ENCODE results near the gene WDR70.
"Not testable (repeated sequence)": the region's sequence is repeated elsewhere in the genome, so short reads cannot be mapped to it uniquely, and the experiment has no call there.

The WDR70 gene

GRCh38 chr5:37771731-37772130 is 392.6 kb downstream of the WDR70 start:
- DNase-seq, result peak; percentile 98

- DNase-seq, result no peak
These were observed 393.1 kb downstream of the WDR70 start for GRCh38 chr5:37772255-37772654.

GRCh38 chr5:37773809-37774208 is 394.7 kb downstream of the WDR70 start:
- DNase-seq, result no peak

- DNase-seq, result peak; percentile 23
These were observed 395.9 kb downstream of the WDR70 start for GRCh38 chr5:37774912-37775483.

- no peak for DNase-seq
These were observed 397.7 kb downstream of the WDR70 start for GRCh38 chr5:37776826-37777225.

- no peak for DNase-seq
These were observed 398.5 kb downstream of the WDR70 start for GRCh38 chr5:37777432-37778130.

- not testable (repeated sequence) for DNase-seq
These were observed 402.3 kb downstream of the WDR70 start for GRCh38 chr5:37781409-37781808.

GRCh38 chr5:37786416-37786815 is 407.3 kb downstream of the WDR70 start:
- no peak for DNase-seq

- DNase-seq, result peak; percentile 83
These were observed 407.9 kb downstream of the WDR70 start for GRCh38 chr5:37786862-37787519.

- DNase-seq, result no peak
These were observed 408.6 kb downstream of the WDR70 start for GRCh38 chr5:37787742-37788141.

- DNase-seq, result peak; percentile 59
These were observed 410.9 kb downstream of the WDR70 start for GRCh38 chr5:37789991-37790390.

- no peak for DNase-seq
These were observed 412.2 kb downstream of the WDR70 start for GRCh38 chr5:37791321-37791720.

GRCh38 chr5:37792975-37793631 is 414.0 kb downstream of the WDR70 start:
- peak; percentile 93 for DNase-seq

GRCh38 chr5:37795292-37795691 is 416.2 kb downstream of the WDR70 start:
- DNase-seq, result not testable (repeated sequence)

- not testable (repeated sequence) for DNase-seq
These were observed 417.3 kb downstream of the WDR70 start for GRCh38 chr5:37796435-37796834.

- peak; percentile 31 for DNase-seq
These were observed 420.8 kb downstream of the WDR70 start for GRCh38 chr5:37799865-37800421.

- DNase-seq, result no peak
These were observed 422.4 kb downstream of the WDR70 start for GRCh38 chr5:37801521-37801920.

All from HCEC 1CT (cell line).